ENCODE measurements around the gene NINL.

DNA sequence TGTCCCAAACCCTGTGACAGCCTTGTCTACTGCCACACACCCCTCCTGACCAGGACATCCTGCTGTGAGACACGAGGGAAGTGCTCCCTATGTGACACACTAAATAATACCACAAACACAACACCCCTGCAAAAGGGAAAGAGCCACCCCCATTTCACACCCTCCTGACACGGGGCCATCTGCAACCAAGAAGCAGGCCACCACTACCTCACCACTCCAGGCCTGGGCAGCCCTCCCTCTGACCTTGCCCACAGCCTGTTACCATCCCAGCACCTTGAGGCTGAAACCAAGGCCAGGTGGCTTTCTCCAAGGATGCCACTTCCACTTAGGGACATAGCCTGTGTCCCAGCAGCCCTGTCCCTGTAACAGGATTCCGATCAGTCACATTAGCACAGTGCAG is 68.2 kb downstream of the NINL start:
- no peak for TF ChIP-seq POLR2AphosphoS5 (IDR thresholded peaks at IDR 0.05; ENCODE audit: low read depth, low read length)
- no peak for TF ChIP-seq EZH2phosphoT487 (IDR thresholded peaks at IDR 0.05; ENCODE audit: borderline replicate concordance)
- no peak for TF ChIP-seq CEBPB (IDR thresholded peaks at IDR 0.05; ENCODE audit: low read depth)
- TF ChIP-seq, protein P1, sequence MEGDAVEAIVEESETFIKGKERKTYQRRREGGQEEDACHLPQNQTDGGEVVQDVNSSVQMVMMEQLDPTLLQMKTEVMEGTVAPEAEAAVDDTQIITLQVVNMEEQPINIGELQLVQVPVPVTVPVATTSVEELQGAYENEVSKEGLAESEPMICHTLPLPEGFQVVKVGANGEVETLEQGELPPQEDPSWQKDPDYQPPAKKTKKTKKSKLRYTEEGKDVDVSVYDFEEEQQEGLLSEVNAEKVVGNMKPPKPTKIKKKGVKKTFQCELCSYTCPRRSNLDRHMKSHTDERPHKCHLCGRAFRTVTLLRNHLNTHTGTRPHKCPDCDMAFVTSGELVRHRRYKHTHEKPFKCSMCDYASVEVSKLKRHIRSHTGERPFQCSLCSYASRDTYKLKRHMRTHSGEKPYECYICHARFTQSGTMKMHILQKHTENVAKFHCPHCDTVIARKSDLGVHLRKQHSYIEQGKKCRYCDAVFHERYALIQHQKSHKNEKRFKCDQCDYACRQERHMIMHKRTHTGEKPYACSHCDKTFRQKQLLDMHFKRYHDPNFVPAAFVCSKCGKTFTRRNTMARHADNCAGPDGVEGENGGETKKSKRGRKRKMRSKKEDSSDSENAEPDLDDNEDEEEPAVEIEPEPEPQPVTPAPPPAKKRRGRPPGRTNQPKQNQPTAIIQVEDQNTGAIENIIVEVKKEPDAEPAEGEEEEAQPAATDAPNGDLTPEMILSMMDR (IDR thresholded peaks at IDR 0.05 in 2 of 3, conservative IDR thresholded peaks at IDR 0.05 in 1 of 3; ENCODE audit: borderline replicate concordance in 1 of 3, insufficient read depth in 1 of 3, low read depth in 2 of 3, low read length in 2 of 3), result no peak
- TF ChIP-seq, protein P2, sequence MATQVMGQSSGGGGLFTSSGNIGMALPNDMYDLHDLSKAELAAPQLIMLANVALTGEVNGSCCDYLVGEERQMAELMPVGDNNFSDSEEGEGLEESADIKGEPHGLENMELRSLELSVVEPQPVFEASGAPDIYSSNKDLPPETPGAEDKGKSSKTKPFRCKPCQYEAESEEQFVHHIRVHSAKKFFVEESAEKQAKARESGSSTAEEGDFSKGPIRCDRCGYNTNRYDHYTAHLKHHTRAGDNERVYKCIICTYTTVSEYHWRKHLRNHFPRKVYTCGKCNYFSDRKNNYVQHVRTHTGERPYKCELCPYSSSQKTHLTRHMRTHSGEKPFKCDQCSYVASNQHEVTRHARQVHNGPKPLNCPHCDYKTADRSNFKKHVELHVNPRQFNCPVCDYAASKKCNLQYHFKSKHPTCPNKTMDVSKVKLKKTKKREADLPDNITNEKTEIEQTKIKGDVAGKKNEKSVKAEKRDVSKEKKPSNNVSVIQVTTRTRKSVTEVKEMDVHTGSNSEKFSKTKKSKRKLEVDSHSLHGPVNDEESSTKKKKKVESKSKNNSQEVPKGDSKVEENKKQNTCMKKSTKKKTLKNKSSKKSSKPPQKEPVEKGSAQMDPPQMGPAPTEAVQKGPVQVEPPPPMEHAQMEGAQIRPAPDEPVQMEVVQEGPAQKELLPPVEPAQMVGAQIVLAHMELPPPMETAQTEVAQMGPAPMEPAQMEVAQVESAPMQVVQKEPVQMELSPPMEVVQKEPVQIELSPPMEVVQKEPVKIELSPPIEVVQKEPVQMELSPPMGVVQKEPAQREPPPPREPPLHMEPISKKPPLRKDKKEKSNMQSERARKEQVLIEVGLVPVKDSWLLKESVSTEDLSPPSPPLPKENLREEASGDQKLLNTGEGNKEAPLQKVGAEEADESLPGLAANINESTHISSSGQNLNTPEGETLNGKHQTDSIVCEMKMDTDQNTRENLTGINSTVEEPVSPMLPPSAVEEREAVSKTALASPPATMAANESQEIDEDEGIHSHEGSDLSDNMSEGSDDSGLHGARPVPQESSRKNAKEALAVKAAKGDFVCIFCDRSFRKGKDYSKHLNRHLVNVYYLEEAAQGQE (IDR thresholded peaks at IDR 0.05; ENCODE audit: low read depth), result no peak
- TF ChIP-seq POLR2A (IDR thresholded peaks at IDR 0.05; ENCODE audit: borderline replicate concordance, extremely low read depth, insufficient read depth, insufficient read length), result no peak
- TF ChIP-seq, protein P3, sequence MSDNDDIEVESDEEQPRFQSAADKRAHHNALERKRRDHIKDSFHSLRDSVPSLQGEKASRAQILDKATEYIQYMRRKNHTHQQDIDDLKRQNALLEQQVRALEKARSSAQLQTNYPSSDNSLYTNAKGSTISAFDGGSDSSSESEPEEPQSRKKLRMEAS (IDR thresholded peaks at IDR 0.05), result no peak
- no peak for TF ChIP-seq EZH2 (IDR thresholded peaks at IDR 0.05)
- TF ChIP-seq ZNF274 (IDR thresholded peaks at IDR 0.05; ENCODE audit: low read depth, low read length), result no peak
- TF ChIP-seq SP1 (IDR thresholded peaks at IDR 0.05; ENCODE audit: low read depth), result no peak
- TF ChIP-seq RAD21 (IDR thresholded peaks at IDR 0.05; ENCODE audit: low read depth), result no peak
- no peak for TF ChIP-seq EGR1 (IDR thresholded peaks at IDR 0.05; ENCODE audit: low read depth)
- no peak for TF ChIP-seq TCF7L2 (IDR thresholded peaks at IDR 0.05; ENCODE audit: borderline replicate concordance, extremely low read depth, insufficient read depth, insufficient read length)
